Body of pancreas (tissue), 4 donors: ENCODE results near the gene CACNG3. TPM values are rescaled to one million over a fixed set of nuclear protein-coding genes. Genes with fewer than 3 reads are reported as not detected.

Source experiments
- ATAC-seq: fragments of 150-250 bp; one replicate; pipeline ENCODE4 v1.9.1; 2016
- DNase-seq, 4 donors: peaks; one replicate each; pipeline ENCODE4 v3.0.0-alpha.2; 2019
- H3K27ac ChIP-seq, 4 donors: fragments of 200-600 bp; sonication (generic); 1 replicate in 3 of 4; 2 replicates in 1 of 4; pipeline versions ENCODE4 v1.5.1 to v1.6.1; 2016 to 2019; ENCODE audit warnings: mild to moderate bottlenecking in 1 of 4, mixed read lengths in 1 of 4, moderate library complexity in 1 of 4
- H3K27me3 ChIP-seq, 2 donors: fragments of 200-600 bp; sonication (generic); one replicate each; pipeline ENCODE4 v1.6.0; 2016; ENCODE audit warnings: mild to moderate bottlenecking in 1 of 2
- H3K36me3 ChIP-seq, 2 donors: fragments of 200-600 bp; sonication (generic); replicated peaks in 1 of 2; 2 replicates each; pipeline ENCODE4 v1.5.1; 2016; ENCODE audit warnings: low read depth in 2 of 2; ENCODE audit not compliant: insufficient read depth in 1 of 2
- H3K4me1 ChIP-seq: fragments of 200-600 bp; sonication (generic); one replicate; pipeline ENCODE4 v1.6.0; 2016
- H3K4me3 ChIP-seq, 2 donors: fragments of 200-600 bp; sonication (generic); 1 replicate in 1 of 2; 2 replicates in 1 of 2; pipeline ENCODE4 v1.5.1; 2016 to 2019
- H3K9me3 ChIP-seq, 3 donors: fragments of 200-600 bp; sonication (generic); 1 replicate in 2 of 3; 2 replicates in 1 of 3; pipeline ENCODE4 v1.5.1; 2016
- CTCF ChIP-seq, 7 experiments: fragments of 450-650 bp in 4 of 7; fragments of 200-600 bp in 3 of 7; sonication (generic) in 3 of 7; IDR thresholded peaks; one replicate each; pipeline ENCODE4 v1.5.1; 2016 to 2019; ENCODE audit warnings: antibody characterized with exemption in 7 of 7
- POLR2A ChIP-seq, 3 donors: fragments of 450-650 bp; IDR thresholded peaks; one replicate each; pipeline ENCODE4 v1.6.1; 2016; ENCODE audit warnings: antibody characterized with exemption in 3 of 3, mild to moderate bottlenecking in 2 of 3
- WGBS, 2 donors: methylation state at CpG; one replicate each; pipeline ENCODE4 v1.1.5; 2017; 5-methylcytosine and 5-hydroxymethylcytosine counted together
- intact Hi-C: fragments of 100-400 bp; cut with DNase I; formaldehyde crosslinking; loops from one replicate; pipeline ENCODE4 v1.15.1; 2023
- total RNA-seq, 2 donors: library from RNA; depleted of rRNA; stranded (reverse); fragments of >200 nt; gene quantifications; one replicate each; pipeline ENCODE4 v1.1.0, GENCODE V29; 2016

Gene CACNG3
- total RNA-seq, 2 donors from 2014 or later = not detected

GRCh38 chr16:24349320-24349719 lies 93.2 kb downstream of the CACNG3 start:
- H3K36me3 ChIP-seq = no peaks in the 10 kb centered on the region
- ATAC-seq (no peak), DNase-seq (no peak)
- H3K27me3 ChIP-seq = no peaks in the 10 kb centered on the region
- H3K9me3 ChIP-seq = no peaks in the 10 kb centered on the region
- WGBS, 2 donors = 50 to 51% methylated on average over 8 of the region's 8 CpGs
- peaks cover 14% of the 10 kb centered on the region for H3K4me1 ChIP-seq
- no peak overlapping the region for H3K4me3 ChIP-seq
- H3K27ac ChIP-seq = peak overlapping the region in 3 of 4 donors; percentile 5 to 41 (median 27)
- TF ChIP-seq CTCF (IDR thresholded peaks at IDR 0.05) (no peak), POLR2A (IDR thresholded peaks at IDR 0.05) (no peak)
- intact Hi-C loops = no loop called here

- no peak overlapping the region for H3K4me3 ChIP-seq
- no peaks in the 10 kb centered on the region for H3K9me3 ChIP-seq
- intact Hi-C loops = no loop called here
- DNase-seq (no peak), ATAC-seq (no peak)
- H3K36me3 ChIP-seq = no peaks in the 10 kb centered on the region
- peaks cover 6% of the 10 kb centered on the region for H3K4me1 ChIP-seq
- TF ChIP-seq CTCF (IDR thresholded peaks at IDR 0.05) = no peak
- no peak for TF ChIP-seq POLR2A (IDR thresholded peaks at IDR 0.05)
- H3K27ac ChIP-seq = no peak overlapping the region
- H3K27me3 ChIP-seq = no peaks in the 10 kb centered on the region
- 72 to 73% methylated on average over 5 of the region's 5 CpGs for WGBS, 2 donors
These were observed 96.6 kb downstream of the CACNG3 start for GRCh38 chr16:24352746-24353145.

GRCh38 chr16:24353622-24354021 lies 97.5 kb downstream of the CACNG3 start:
- ATAC-seq = no peak
- intact Hi-C loops = no loop called here

GRCh38 chr16:24357511-24357910 lies 101.4 kb downstream of the CACNG3 start:
- intact Hi-C loops = no loop called here
- DNase-seq (no peak), ATAC-seq (no peak)
- 61 to 64% methylated on average over 6 to 7 of the region's 7 CpGs for WGBS, 2 donors
- H3K27me3 ChIP-seq = no peaks in the 10 kb centered on the region
- H3K4me3 ChIP-seq = no peak overlapping the region
- TF ChIP-seq CTCF (IDR thresholded peaks at IDR 0.05) = no peak
- TF ChIP-seq POLR2A (IDR thresholded peaks at IDR 0.05) = no peak
- no peaks in the 10 kb centered on the region for H3K36me3 ChIP-seq
- H3K4me1 ChIP-seq = no peaks in the 10 kb centered on the region
- no peak overlapping the region for H3K27ac ChIP-seq
- H3K9me3 ChIP-seq = no peaks in the 10 kb centered on the region

More at GRCh38 chr16:24353622-24354021, 97.5 kb downstream of the CACNG3 start:
- no peak for DNase-seq
- Histone ChIP-seq H3K36me3 (no peaks in the 10 kb centered on the region), H3K27me3 (no peaks in the 10 kb centered on the region), H3K4me1 (peaks cover 3% of the 10 kb centered on the region), H3K9me3 (no peaks in the 10 kb centered on the region), H3K4me3 (no peak overlapping the region), H3K27ac (no peak overlapping the region)
- no peak for TF ChIP-seq CTCF (IDR thresholded peaks at IDR 0.05)
- TF ChIP-seq POLR2A (IDR thresholded peaks at IDR 0.05) = no peak
- 51 to 68% methylated on average over 5 of the region's 5 CpGs for WGBS, 2 donors

GRCh38 chr16:24358117-24358516 lies 102.0 kb downstream of the CACNG3 start:
- H3K27me3 ChIP-seq = no peaks in the 10 kb centered on the region
- no peak for ATAC-seq
- TF ChIP-seq CTCF (IDR thresholded peaks at IDR 0.05) (no peak), POLR2A (IDR thresholded peaks at IDR 0.05) (no peak)
- no peak for DNase-seq
- H3K4me3 ChIP-seq = no peak overlapping the region
- no peak overlapping the region for H3K27ac ChIP-seq
- no peaks in the 10 kb centered on the region for H3K4me1 ChIP-seq
- no peaks in the 10 kb centered on the region for H3K36me3 ChIP-seq
- 49 to 59% methylated on average over 5 of the region's 5 CpGs for WGBS, 2 donors
- intact Hi-C loops = no loop called here
- no peaks in the 10 kb centered on the region for H3K9me3 ChIP-seq
